GM18909 (cell line): ENCODE data around the gene SLC23A3.

Experiments used
- ATAC-seq: cut with Tn5 transposase; IDR thresholded peaks from one replicate; pipeline ENCODE4 v1.9.1; 2021; ENCODE audit warnings: mild to moderate bottlenecking; ENCODE audit not compliant: unreplicated experiment, poor library complexity

Gene SLC23A3

GRCh38 chr2:219155054-219155644, 14.7 kb downstream of the SLC23A3 start:
- ATAC-seq, result peak; percentile 49

- ATAC-seq, result no peak
Measured at GRCh38 chr2:219149667-219150066, 20.2 kb downstream of the SLC23A3 start.

GRCh38 chr2:219142329-219142728, 27.5 kb downstream of the SLC23A3 start:
- ATAC-seq, result no peak

DNA sequence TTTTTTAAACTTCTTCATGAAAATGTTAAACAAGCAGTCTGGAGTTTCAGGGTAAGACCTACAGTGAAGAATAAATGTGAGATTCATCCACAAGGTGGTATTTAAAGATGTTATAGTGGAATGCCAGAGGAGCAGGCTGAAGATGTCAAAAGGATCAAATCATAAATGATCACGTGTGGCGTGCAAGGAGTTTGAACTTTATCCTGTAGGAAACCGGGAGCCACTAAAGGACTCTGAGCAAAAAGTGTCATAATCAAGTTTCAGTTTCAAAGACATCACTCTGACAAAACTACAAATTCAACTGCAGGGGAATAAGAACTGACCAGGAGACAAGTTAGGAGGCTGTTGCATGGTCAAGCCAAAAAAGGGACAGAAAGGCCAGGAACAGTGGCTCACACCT, 29.1 kb downstream of the SLC23A3 start:
- no peak for ATAC-seq

- no peak for ATAC-seq
Measured at GRCh38 chr2:219133976-219134375, 35.9 kb downstream of the SLC23A3 start.

DNA sequence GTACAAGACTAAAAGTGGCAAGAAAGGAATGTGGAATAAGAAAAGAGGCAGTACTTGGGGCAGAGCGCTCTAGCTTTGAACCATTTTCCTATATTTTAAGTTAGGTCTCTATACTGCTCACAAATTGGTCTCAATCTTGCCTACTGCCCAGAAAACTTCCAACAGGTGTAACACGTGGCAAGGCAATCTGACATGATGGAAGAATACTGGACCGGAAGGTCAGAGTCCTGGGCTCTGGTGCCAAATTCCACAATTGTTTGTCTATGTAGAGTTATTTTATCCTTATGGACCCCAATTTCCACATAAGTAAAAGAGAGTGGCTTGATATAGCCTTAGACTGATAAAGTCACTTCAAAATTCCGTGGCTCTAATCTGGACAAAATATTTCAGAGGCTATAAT, 38.1 kb downstream of the SLC23A3 start:
- ATAC-seq, result no peak

DNA sequence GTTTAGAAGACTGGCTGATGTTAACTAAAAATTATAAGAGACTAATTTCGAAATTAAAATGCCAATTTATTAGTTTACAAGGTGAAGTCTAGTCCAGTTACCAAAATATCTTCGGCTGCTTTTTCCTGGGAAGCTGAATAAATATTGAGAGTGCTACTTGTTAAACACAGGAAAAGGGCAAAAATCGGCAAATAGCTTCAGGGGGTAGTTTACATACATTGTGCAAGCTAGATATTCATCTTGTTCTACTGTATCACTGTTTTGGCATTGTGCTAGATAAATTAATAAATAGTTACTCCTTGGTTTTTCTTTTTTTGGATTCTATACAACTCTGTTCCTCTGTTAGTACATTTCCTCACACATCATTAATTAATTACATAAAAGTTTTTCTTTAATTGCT, 38.5 kb downstream of the SLC23A3 start:
- ATAC-seq, result no peak

DNA sequence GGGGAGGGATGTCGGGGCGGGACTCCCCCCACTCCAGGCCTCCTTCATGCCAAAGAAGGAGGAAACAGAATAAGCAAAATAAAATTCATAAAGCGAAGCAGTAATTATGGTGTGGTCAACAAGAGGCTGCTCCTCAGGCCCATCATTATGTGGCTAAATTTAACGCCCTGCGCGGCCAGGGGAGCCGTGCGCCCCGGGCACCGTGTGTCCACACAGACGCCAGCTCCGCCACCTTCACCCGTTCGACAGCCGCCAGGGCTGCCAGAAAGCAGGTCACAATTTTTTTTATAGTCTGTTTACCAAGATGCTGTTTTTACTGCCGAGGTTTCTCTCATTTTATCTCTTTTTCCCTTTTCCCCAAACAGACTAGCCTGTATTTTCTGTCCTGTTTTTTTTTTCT, 40.2 kb downstream of the SLC23A3 start:
- ATAC-seq, result no peak

- no peak for ATAC-seq
Measured at GRCh38 chr2:219128396-219128795, 41.4 kb downstream of the SLC23A3 start.

GRCh38 chr2:219127037-219127635, 42.7 kb downstream of the SLC23A3 start:
- no peak for ATAC-seq

- ATAC-seq, result no peak
Measured at GRCh38 chr2:219126555-219126954, 43.3 kb downstream of the SLC23A3 start.

GRCh38 chr2:219125886-219126270, 44.0 kb downstream of the SLC23A3 start:
- no peak for ATAC-seq

GRCh38 chr2:219125225-219125885, 44.5 kb downstream of the SLC23A3 start:
- ATAC-seq, result no peak

DNA sequence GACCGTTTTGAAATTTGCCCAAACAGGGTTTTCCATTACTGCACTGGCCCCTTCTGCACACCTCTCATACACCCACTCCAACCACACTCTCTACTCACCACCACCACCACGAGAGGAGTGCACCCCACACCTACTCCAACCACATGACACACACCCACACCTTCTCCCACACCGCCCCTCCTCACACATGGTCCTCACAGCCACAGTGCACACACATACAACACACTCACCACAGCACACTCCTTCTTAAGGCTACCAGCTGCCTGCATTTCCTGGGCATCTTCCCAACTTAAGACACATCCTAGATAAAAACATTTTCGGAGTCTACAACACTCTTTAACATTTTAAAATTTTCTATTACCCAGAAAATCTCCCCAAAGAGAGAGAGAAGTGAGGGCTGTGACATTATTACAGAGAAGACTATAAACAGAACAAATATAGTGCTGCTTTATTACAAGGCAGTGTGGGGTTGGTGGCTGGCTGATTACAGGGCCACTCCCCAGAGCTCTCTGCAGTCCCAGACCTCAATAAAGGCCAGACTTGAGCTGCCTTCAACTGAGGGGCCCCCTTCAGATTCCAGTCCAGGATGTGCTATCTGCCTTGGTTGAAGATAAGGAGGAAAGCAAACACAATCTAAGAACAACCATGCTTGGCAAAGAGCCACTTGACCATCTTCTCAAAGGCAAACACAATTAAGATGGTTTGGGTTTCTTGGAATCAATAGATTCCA, 45.3 kb downstream of the SLC23A3 start:
- ATAC-seq, result no peak

DNA sequence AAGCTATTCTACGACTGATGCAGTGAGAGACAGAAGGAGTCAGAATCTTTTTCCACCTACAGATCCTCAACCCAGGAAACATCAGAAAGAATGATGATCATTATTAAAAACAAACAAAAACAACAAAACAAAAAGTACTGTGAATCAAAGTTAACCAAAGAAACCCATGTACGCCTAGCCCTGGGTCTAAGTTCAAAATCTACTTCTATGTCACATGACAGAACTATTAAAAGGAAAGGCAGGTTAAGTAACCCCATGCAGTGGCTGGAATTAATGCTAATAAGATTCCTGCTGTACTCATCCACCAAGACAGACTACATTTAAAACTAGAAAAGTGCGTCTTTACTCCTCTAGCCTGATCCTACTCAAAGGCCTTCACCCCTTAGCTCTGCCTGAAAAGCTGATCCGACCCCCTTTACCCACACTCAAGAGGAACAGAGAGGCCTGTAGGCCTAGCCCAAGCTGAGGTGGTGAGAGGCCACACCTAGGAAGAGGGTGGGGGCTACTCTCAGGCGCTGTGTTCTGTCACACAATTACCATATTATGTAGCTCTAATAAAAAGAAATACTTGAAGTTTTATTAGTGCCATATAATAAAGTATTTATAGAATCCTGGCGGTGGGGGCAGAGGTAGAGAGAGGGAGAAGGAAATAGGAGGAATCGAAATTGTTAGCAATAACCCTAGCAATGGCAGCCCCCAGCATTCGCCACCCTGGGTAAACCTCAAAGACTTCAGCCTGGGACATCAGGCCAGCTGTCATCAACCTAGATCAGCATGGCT, 46.3 kb downstream of the SLC23A3 start:
- no peak for ATAC-seq

DNA sequence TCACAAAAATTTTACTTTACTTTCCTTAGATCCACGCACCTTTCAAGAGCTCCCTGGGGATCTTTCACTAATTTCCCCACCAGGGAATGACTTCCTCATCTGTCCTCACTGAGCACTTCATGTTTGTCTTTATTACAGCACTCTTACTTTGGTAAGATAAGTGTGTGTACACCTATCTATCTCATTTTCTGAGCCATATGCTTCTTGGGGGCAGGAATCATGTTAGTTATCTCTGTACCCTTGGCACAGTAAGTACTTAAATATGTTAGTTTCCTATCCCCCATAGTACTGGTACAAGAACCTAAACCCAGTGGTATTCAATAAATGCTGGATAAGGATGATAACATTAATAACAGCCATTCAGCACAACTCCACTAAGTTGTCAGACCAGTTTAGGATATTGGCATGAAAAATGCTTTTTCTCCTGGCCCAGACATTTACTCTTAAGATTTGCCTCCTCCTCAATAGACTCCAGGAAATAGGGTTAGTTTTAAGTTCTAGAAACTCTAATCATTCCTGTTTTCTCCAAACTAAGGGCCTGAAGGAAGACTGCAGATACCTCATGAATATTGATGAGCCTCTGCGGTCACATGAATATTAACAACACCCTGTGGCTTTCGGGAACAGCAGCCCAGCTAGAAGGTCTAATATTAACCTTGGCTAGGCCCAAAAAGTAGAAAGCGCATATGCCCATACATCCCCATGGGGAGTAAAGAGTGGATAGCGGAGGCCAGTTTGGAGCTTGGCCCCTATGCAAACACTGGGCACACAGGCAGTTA, 47.4 kb downstream of the SLC23A3 start:
- ATAC-seq, result no peak

DNA sequence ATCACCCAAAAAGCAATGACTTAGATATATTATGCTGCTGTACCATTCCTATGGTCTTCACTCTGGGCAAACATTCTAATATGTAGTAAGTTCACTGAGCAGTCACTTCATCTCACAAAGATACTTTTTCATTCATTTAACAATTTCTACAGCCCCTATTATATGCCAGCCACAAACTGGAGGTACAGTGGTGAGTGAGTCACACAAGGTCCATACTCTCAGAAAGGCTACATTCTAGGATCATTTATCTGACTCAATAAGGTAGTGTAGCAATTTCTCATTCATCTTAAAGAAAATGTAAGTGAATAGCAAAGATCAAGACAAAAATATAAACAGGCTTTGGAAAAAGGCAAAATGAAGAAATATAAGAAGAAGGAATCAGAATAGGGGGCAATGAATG, 49.7 kb downstream of the SLC23A3 start:
- ATAC-seq, result no peak

DNA sequence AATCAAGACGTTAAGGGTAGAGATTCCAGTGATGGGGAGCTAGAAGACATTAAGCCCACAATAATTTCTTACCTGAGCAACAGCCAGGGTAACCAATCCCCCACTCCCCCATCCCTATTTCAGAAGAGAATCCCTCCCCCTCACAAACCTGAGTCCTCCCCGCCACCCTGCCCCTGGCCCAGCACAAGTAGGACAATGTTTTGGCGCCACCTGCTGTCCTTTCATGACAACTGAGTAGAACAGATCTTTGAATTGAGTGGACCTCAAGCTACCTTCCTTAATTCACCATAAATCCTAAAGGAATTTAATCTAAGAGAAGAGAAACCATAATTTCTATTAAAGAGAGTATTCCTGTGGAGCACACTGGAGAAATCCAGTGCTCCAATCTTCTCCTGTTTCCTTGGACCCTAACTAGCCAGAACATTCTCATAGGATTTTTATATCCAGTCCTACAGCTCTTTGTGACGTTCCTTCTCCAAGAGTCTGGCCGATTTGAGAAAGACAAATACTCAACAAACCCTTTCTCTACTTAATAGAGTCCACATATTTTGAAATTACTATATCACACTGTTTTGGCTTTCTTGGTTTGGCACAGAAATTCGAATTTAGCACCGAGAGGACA, 50.3 kb downstream of the SLC23A3 start:
- no peak for ATAC-seq

DNA sequence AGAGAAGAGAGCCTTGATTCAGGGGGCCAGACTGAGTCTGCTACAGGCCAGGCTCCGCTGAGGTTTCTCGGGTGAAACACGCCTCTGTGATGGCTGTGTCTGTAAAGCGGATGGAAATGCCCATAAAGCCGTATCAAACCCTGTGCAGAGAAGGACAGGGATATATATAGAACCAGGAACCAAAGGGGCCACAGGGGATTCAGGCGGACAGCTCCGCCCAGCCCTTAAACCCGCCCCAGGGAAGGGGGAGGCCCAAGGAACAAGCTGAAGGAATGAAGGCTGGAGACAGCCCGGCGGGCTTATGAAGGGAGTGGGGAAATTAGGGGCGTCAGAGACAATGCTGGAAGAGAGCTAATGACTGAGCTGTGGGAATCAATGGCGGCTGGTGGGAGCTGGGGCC, 51.3 kb downstream of the SLC23A3 start:
- ATAC-seq, result no peak
